Stomach (tissue), 4 donors: ENCODE measurements around the gene SEMA5A.

Experiments
- CTCF ChIP-seq, 7 experiments: fragments of 450-650 bp in 4 of 7; fragments of 200-600 bp in 3 of 7; sonication (generic) in 3 of 7; IDR thresholded peaks; one replicate each; pipeline ENCODE4 v1.5.1; 2016 to 2019; ENCODE audit warnings: antibody characterized with exemption in 7 of 7, control low read depth in 2 of 7, mild to moderate bottlenecking in 1 of 7
- POLR2AphosphoS5 ChIP-seq, 3 donors: sonication (generic); formaldehyde crosslinking; IDR thresholded peaks; one replicate each; pipeline ENCODE4 v1.6.1; 2016; ENCODE audit warnings: antibody characterized with exemption in 3 of 3

- TF ChIP-seq CTCF (IDR thresholded peaks at IDR 0.05) (no peak), POLR2AphosphoS5 (IDR thresholded peaks at IDR 0.05) (no peak)
Measured at GRCh38 chr5:9094582-9094981, 451.3 kb downstream of the SEMA5A start.
